ENCODE measurements around the gene GCG. TPM values are rescaled to one million over a fixed set of nuclear protein-coding genes. Genes with fewer than 3 reads are reported as not detected.

GCG gene
- polyA plus RNA-seq, 3 donors: not detected

GRCh38 chr2:162111958-162112850, 39.8 kb downstream of the GCG start:
- DNase-seq (ENCODE audit: extremely low read depth in 1 of 11, low read depth in 9 of 11, low spot score in 4 of 11): no peak

GRCh38 chr2:162107361-162107901, 44.6 kb downstream of the GCG start:
- no peak for DNase-seq (ENCODE audit: extremely low read depth in 1 of 11, low read depth in 9 of 11, low spot score in 4 of 11)

GRCh38 chr2:162106746-162107145, 45.3 kb downstream of the GCG start:
- DNase-seq (ENCODE audit: extremely low read depth in 1 of 11, low read depth in 9 of 11, low spot score in 4 of 11): no peak

GRCh38 chr2:162106146-162106551, 45.9 kb downstream of the GCG start:
- no peak for DNase-seq (ENCODE audit: extremely low read depth in 1 of 11, low read depth in 9 of 11, low spot score in 4 of 11)

- no peak for DNase-seq (ENCODE audit: extremely low read depth in 1 of 11, low read depth in 9 of 11, low spot score in 4 of 11)
Observed at GRCh38 chr2:162103443-162104009, 48.5 kb downstream of the GCG start.

GRCh38 chr2:162100579-162100978, 51.5 kb downstream of the GCG start:
- DNase-seq (ENCODE audit: extremely low read depth in 1 of 11, low read depth in 9 of 11, low spot score in 4 of 11): no peak

- no peak for DNase-seq (ENCODE audit: extremely low read depth in 1 of 11, low read depth in 9 of 11, low spot score in 4 of 11)
Observed at GRCh38 chr2:162099836-162100235, 52.2 kb downstream of the GCG start.

Other genes starting within 250 kb of the GCG start
- gene DPP4, start 78.0 kb downstream of the GCG start, polyA plus RNA-seq (ENCODE audit: insufficient read length in 3 of 3): 100 to 1,000 TPM; 106 to 157 (median 136) TPM
- 10 to 100 TPM; 10.9 to 12.9 (median 11.6) TPM for gene FAP, start 91.2 kb upstream of the GCG start, polyA plus RNA-seq (ENCODE audit: insufficient read length in 3 of 3)
- gene IFIH1, start 166.4 kb upstream of the GCG start, polyA plus RNA-seq (ENCODE audit: insufficient read length in 3 of 3): 1 to 10 TPM; 5.4 to 7.6 (median 5.9) TPM
- 10 to 100 TPM; 31.0 to 38.0 (median 33.6) TPM for gene GCA, start 191.9 kb upstream of the GCG start, polyA plus RNA-seq (ENCODE audit: insufficient read length in 3 of 3)